ENCODE measurements around the gene SLC2A10.
"Not testable (repeated sequence)": the region's sequence is repeated elsewhere in the genome, so short reads cannot be mapped to it uniquely, and the experiment has no call there.

The SLC2A10 gene

DNA sequence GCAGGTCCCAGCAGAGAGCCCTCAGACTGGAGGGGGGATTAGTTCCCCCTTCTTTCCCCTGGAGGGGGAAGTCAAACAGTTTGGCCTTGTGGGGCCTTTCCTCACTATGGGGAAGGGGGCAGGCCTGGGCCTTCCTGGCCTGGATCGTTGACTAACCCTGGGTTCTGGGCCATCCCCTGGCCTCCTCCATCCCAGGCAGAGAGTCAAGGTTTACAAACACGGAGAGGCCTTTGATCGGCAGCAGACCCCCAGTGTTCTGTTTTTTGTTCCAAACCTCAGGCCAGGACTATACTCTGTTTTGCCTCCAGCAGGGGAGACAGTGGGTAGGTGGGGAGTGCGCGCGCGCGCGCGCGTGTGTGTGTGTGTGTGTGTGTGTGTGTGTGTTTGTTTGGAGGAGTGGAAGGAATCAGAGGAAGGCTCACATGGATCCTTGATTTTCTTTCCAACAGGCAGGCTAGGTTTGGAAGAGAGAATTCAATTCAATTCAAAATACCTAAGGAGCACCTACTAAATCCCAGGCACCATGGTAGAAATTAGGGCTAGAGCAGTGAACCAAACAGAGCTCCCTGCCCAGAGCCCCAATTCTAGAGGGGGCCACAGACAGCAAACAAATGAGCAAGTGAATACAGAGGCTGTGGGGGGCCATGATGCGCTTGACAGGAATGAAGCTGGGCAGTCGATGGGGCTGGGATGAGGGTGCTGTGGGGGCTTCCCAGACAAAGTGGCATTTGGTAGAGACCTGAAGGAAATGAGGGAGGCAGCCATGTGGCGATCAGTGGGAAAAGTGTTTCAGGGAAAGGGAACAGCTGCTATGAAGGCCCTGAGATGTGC is 35.0 kb upstream of the SLC2A10 start:
- no peaks in the 10 kb centered on the region for H3K36me3 ChIP-seq (ENCODE audit: insufficient read depth, low read length)
- H3K27me3 ChIP-seq (ENCODE audit: insufficient read depth, low read length, poor library complexity, severe bottlenecking), result no peaks in the 10 kb centered on the region
- no peak overlapping the region for H3K4me3 ChIP-seq (ENCODE audit: low read length, poor library complexity, severe bottlenecking)
- no peak for TF ChIP-seq EZH2phosphoT487 (IDR thresholded peaks at IDR 0.05; ENCODE audit: borderline replicate concordance)
- TF ChIP-seq, protein P1, sequence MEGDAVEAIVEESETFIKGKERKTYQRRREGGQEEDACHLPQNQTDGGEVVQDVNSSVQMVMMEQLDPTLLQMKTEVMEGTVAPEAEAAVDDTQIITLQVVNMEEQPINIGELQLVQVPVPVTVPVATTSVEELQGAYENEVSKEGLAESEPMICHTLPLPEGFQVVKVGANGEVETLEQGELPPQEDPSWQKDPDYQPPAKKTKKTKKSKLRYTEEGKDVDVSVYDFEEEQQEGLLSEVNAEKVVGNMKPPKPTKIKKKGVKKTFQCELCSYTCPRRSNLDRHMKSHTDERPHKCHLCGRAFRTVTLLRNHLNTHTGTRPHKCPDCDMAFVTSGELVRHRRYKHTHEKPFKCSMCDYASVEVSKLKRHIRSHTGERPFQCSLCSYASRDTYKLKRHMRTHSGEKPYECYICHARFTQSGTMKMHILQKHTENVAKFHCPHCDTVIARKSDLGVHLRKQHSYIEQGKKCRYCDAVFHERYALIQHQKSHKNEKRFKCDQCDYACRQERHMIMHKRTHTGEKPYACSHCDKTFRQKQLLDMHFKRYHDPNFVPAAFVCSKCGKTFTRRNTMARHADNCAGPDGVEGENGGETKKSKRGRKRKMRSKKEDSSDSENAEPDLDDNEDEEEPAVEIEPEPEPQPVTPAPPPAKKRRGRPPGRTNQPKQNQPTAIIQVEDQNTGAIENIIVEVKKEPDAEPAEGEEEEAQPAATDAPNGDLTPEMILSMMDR (conservative IDR thresholded peaks at IDR 0.05; ENCODE audit: low read length), result no peak
- no peaks in the 10 kb centered on the region for H3K79me2 ChIP-seq (ENCODE audit: insufficient read depth, low read length)
- no peak overlapping the region for H3K4me2 ChIP-seq (ENCODE audit: low read depth, low read length, poor library complexity, severe bottlenecking)
- H3F3A ChIP-seq (ENCODE audit: low read depth), result no peaks in the 10 kb centered on the region
- no peaks in the 10 kb centered on the region for H3K4me1 ChIP-seq (ENCODE audit: insufficient read depth, low read length, poor library complexity, severe bottlenecking)
- no peaks in the 10 kb centered on the region for H4K20me1 ChIP-seq (ENCODE audit: insufficient read depth, low read length, poor library complexity, severe bottlenecking)
- H3K9me2 ChIP-seq (replicated peaks; ENCODE audit: low read depth, low read length), result no peaks in the 10 kb centered on the region
- H3K9ac ChIP-seq (ENCODE audit: low read depth, low read length, poor library complexity, severe bottlenecking), result no peak overlapping the region
- no peak overlapping the region for H2AFZ ChIP-seq (ENCODE audit: low read length)
- H3K9me3 ChIP-seq (ENCODE audit: insufficient read depth, low read depth, low read length), result no peaks in the 10 kb centered on the region

DNA sequence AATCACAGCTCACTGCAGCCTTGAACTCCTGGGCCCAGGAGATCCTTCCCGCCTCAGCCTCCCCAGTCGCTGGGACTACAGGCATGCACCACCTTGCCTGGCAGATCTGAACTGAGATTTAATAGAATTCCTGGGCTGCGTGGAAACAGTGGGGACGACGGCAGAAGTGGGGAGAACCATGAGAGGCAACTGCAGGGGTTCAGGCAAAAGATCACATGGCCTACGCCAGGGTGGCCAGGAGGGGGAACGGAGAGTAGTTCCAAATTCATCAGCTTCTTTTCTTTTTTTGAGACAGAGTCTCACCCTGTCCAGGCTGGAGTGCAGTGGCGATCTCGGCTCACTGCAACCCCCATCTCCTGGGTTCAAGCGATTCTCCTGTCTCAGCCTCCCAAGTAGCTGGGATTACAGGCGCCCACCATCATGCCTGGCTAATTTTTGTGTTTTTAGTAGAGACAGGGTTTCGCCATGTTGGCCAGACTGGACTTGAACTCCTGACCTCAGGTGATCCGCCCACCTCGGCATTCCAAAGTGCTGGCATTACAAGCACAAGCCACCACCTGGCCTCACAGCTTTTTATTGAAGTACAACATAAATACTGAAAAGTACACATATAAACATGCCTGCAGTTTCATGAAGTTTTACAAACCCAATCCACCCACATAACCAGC is 32.7 kb upstream of the SLC2A10 start:
- H3K79me2 ChIP-seq (ENCODE audit: insufficient read depth, low read length); H2AFZ ChIP-seq (ENCODE audit: low read length); H3K27me3 ChIP-seq (ENCODE audit: insufficient read depth, low read length, poor library complexity, severe bottlenecking); H3K4me2 ChIP-seq (ENCODE audit: low read depth, low read length, poor library complexity, severe bottlenecking); H3K4me1 ChIP-seq (ENCODE audit: insufficient read depth, low read length, poor library complexity, severe bottlenecking); H4K20me1 ChIP-seq (ENCODE audit: insufficient read depth, low read length, poor library complexity, severe bottlenecking); H3K9ac ChIP-seq (ENCODE audit: low read depth, low read length, poor library complexity, severe bottlenecking); H3K36me3 ChIP-seq (ENCODE audit: insufficient read depth, low read length); H3F3A ChIP-seq (ENCODE audit: low read depth); H3K9me3 ChIP-seq (ENCODE audit: insufficient read depth, low read depth, low read length); H3K4me3 ChIP-seq (ENCODE audit: low read length, poor library complexity, severe bottlenecking); H3K9me2 ChIP-seq (replicated peaks; ENCODE audit: low read depth, low read length): not testable (repeated sequence)

DNA sequence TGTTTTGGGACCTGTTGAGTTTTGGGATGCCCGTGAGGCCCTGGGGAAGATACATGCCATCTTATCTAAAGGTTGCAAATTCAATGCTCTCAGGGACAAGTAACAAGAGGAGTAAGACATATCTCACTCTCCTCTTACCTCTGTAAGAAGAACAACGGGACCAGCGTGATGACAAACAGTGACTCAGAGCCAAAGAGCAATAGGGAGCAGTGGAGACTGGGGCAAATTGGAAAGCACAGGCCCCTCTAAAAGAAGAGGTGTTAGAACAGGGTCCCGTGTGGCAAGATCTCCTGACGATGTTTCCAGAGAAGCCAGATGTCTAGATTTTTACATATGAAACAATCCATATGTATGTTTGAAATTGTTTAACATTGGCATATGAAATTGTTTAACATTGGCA is 31.8 kb upstream of the SLC2A10 start:
- Histone ChIP-seq H3K9me2 (replicated peaks; ENCODE audit: low read depth, low read length) (no peaks in the 10 kb centered on the region), H3K9ac (ENCODE audit: low read depth, low read length, poor library complexity, severe bottlenecking) (no peak overlapping the region)
- TF ChIP-seq, protein P1 (conservative IDR thresholded peaks at IDR 0.05; ENCODE audit: low read length), result no peak
- no peak for TF ChIP-seq EZH2phosphoT487 (IDR thresholded peaks at IDR 0.05; ENCODE audit: borderline replicate concordance)

More for the DNA sequence above, 31.8 kb upstream of the SLC2A10 start:
- no peak overlapping the region for H3K4me2 ChIP-seq (ENCODE audit: low read depth, low read length, poor library complexity, severe bottlenecking)
- H4K20me1 ChIP-seq (ENCODE audit: insufficient read depth, low read length, poor library complexity, severe bottlenecking), result peaks cover 6% of the 10 kb centered on the region
- no peaks in the 10 kb centered on the region for H3K27me3 ChIP-seq (ENCODE audit: insufficient read depth, low read length, poor library complexity, severe bottlenecking)
- H2AFZ ChIP-seq (ENCODE audit: low read length), result no peak overlapping the region
- no peak overlapping the region for H3K4me3 ChIP-seq (ENCODE audit: low read length, poor library complexity, severe bottlenecking)
- no peaks in the 10 kb centered on the region for H3K9me3 ChIP-seq (ENCODE audit: insufficient read depth, low read depth, low read length)
- peaks cover 6% of the 10 kb centered on the region; the same call in 1 of the 2 replicates for H3K36me3 ChIP-seq (ENCODE audit: insufficient read depth, low read length)
- peaks cover 5% of the 10 kb centered on the region for H3K4me1 ChIP-seq (ENCODE audit: insufficient read depth, low read length, poor library complexity, severe bottlenecking)
- H3K79me2 ChIP-seq (ENCODE audit: insufficient read depth, low read length), result peaks cover 1% of the 10 kb centered on the region; the same call in 1 of the 2 replicates
- H3F3A ChIP-seq (ENCODE audit: low read depth), result no peaks in the 10 kb centered on the region

Measured in Loucy (cell line).